Measurements from ENCODE around the gene CEP126.

DNA sequence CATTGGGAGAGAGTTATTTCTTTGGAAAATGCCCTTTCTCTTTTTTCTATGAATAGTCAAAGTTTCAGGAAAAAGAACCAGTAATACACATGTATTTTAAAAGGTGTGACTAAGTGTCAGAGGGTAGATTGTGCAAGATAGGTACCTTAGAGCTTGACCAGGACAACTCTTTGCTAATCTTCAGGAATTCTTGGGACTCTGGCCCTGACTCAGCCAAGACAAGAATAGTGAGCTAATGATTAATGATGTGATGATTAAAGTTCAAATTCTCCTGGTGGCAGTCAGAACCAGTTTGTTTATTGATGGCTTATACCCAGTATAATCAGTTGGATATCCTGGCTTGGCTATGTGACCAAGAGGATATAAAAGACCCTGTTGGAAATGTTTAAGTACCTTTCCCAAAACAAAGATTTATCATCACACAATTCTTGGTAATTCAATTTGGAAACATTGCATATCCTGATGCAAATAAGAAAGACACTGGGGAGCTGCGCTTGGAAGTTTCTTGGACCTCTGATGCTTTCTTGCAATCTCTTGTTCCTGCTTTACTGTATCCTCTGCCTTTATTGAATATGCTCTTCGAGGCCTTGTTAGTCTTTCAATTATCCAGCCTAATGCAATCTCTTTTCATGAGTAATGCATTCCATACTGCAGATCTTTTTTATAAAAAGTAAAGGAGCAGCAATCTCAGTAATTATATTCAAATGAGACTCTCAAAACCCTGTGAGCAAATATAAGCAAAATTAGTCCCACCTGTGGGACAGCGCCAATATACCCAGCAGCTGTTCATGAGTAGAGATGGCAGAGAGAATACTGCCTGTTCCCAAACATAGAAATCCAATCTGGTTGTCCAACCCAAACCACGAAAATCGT, 48.0 kb upstream of the CEP126 start:
- TF ChIP-seq, protein P1, sequence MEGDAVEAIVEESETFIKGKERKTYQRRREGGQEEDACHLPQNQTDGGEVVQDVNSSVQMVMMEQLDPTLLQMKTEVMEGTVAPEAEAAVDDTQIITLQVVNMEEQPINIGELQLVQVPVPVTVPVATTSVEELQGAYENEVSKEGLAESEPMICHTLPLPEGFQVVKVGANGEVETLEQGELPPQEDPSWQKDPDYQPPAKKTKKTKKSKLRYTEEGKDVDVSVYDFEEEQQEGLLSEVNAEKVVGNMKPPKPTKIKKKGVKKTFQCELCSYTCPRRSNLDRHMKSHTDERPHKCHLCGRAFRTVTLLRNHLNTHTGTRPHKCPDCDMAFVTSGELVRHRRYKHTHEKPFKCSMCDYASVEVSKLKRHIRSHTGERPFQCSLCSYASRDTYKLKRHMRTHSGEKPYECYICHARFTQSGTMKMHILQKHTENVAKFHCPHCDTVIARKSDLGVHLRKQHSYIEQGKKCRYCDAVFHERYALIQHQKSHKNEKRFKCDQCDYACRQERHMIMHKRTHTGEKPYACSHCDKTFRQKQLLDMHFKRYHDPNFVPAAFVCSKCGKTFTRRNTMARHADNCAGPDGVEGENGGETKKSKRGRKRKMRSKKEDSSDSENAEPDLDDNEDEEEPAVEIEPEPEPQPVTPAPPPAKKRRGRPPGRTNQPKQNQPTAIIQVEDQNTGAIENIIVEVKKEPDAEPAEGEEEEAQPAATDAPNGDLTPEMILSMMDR (IDR thresholded peaks at IDR 0.05) = no peak
- peak in 1 of 3 donors; percentile 31 for TF ChIP-seq POLR2AphosphoS5 (IDR thresholded peaks at IDR 0.05)

Measured in stomach (tissue), 4 donors.